T-helper 1 cell treated with Interleukin-12 subunit alpha and Interleukin-12 subunit beta and Interleukin-4 antibody, amounts not matched to agents 30 μg/mL and 1 μg/mL, for 36 hours (primary cell): ENCODE measurements around the gene LAMA4.

Experiments
- H3K27ac Mint-ChIP-seq: one replicate; pipeline ENCODE4 v1.8.0; 2021; ENCODE audit warnings: mild to moderate bottlenecking, mixed read lengths
- H3K27me3 Mint-ChIP-seq: one replicate; pipeline ENCODE4 v1.8.0; 2021; ENCODE audit warnings: low read depth, mixed read lengths
- H3K36me3 Mint-ChIP-seq: one replicate; pipeline ENCODE4 v1.8.0; 2021; ENCODE audit warnings: low read depth, mixed read lengths
- H3K4me1 Mint-ChIP-seq: one replicate; pipeline ENCODE4 v1.8.0; 2021; ENCODE audit warnings: low read depth, mixed read lengths
- H3K4me3 Mint-ChIP-seq: one replicate; pipeline ENCODE4 v1.8.0; 2021; ENCODE audit warnings: mild to moderate bottlenecking, moderate library complexity, mixed read lengths
- H3K9me3 Mint-ChIP-seq: one replicate; pipeline ENCODE4 v1.8.0; 2021; ENCODE audit warnings: mixed read lengths

The LAMA4 gene

DNA sequence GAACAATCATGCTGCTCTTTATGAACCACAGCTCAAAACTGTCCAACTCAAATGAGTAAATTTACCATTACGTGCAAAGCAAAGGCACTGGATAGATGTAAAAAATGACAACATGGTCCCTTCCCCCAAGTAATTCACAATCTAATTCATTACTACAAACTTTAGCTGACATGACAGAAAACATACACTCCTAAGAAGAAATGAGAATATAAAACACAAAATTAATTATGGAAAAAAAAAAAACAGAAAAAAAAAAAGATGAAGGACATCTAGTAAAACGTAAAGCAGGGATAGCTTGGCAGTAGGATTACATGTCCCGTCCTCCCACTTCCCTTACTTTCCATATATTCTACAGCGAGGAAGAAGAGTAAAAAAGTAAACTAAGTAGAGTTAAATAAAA is 172.8 kb downstream of the LAMA4 start:
- Mint-ChIP-seq H3K4me3 (no peak overlapping the region), H3K27me3 (no peaks in the 10 kb centered on the region), H3K36me3 (peaks cover 5% of the 10 kb centered on the region), H3K27ac (no peak overlapping the region), H3K4me1 (peaks cover 3% of the 10 kb centered on the region), H3K9me3 (no peaks in the 10 kb centered on the region)

- no peaks in the 10 kb centered on the region for H3K4me1 Mint-ChIP-seq
- peaks cover 5% of the 10 kb centered on the region for H3K36me3 Mint-ChIP-seq
- peaks cover 4% of the 10 kb centered on the region for H3K27me3 Mint-ChIP-seq
- no peaks in the 10 kb centered on the region for H3K9me3 Mint-ChIP-seq
- H3K27ac Mint-ChIP-seq: no peak overlapping the region
- no peak overlapping the region for H3K4me3 Mint-ChIP-seq
These were observed 187.8 kb downstream of the LAMA4 start for GRCh38 chr6:112066606-112067005.

- Mint-ChIP-seq H3K4me1 (no peaks in the 10 kb centered on the region), H3K4me3 (no peak overlapping the region), H3K27ac (no peak overlapping the region), H3K27me3 (peaks cover 4% of the 10 kb centered on the region), H3K9me3 (no peaks in the 10 kb centered on the region), H3K36me3 (peaks cover 5% of the 10 kb centered on the region)
These were observed 188.9 kb downstream of the LAMA4 start for GRCh38 chr6:112065426-112065986.

DNA sequence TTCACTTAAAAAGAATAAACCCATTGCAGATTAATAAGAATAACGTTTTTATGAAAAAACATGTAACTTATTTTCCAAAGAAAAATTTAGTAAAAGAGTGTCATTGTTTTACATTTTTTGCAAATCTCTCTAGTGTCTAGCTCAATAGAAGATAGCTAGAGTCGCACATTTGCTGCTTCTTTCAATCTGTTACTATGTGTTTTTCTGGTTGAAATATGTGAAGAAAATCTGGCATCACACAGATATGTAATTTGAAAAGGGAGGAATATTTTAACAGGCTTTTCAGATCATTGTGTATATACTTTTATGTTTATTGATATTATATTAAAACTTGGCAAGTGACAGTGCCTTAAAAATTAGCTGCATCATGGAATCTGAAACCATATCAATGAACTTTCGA is 191.4 kb downstream of the LAMA4 start:
- Mint-ChIP-seq H3K27me3 (peaks cover 4% of the 10 kb centered on the region), H3K4me3 (no peak overlapping the region), H3K27ac (no peak overlapping the region), H3K9me3 (no peaks in the 10 kb centered on the region), H3K4me1 (no peaks in the 10 kb centered on the region), H3K36me3 (no peaks in the 10 kb centered on the region)

DNA sequence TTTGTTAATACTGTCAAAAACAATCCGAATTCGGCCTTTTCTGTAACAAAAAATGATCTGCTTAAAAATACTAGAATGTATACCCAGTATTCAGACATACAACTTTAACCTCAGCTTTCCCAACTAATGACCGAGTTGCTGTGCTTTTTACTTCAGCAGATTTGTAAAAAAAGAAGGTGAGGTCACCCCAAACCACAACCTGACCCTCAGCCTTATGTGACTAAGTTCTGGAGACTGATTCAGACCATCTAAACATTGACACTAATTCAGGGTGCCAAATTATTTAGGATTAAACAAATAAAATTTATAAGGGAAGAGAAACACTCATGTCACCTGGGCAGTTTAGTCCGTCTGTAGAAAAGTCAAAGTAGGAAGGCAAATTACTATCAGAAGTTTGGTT is 192.8 kb downstream of the LAMA4 start:
- Mint-ChIP-seq H3K27me3 (peaks cover 4% of the 10 kb centered on the region), H3K4me1 (no peaks in the 10 kb centered on the region), H3K9me3 (no peaks in the 10 kb centered on the region), H3K36me3 (no peaks in the 10 kb centered on the region), H3K4me3 (no peak overlapping the region), H3K27ac (no peak overlapping the region)
